ENCODE data around the gene MGMT. TPM values are rescaled to one million over a fixed set of nuclear protein-coding genes. Genes with fewer than 3 reads are reported as not detected.

The MGMT gene
- total RNA-seq, 1 donor from 2014 or later, result 13.9 TPM

DNA sequence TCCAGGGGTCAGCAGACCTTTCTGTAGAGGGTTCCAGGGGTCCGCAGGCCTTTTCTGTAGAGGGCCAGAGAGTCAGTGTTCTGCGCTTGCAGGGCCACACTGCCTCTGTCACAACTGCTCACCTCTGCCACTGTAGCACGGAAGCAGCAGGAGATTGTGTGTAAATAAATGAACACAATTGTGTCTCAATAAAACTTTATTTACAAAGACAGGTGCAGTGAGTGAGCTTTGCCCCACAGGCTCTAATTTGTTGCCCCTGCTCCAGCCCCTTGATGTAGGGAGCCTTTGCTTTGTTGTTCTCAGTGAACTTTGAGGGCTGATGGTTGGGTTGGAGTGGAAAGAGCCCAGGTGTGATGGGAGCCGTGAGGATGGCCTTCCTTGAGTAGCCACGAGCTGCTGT, 67.8 kb downstream of the MGMT start:
- TF ChIP-seq, protein P1, sequence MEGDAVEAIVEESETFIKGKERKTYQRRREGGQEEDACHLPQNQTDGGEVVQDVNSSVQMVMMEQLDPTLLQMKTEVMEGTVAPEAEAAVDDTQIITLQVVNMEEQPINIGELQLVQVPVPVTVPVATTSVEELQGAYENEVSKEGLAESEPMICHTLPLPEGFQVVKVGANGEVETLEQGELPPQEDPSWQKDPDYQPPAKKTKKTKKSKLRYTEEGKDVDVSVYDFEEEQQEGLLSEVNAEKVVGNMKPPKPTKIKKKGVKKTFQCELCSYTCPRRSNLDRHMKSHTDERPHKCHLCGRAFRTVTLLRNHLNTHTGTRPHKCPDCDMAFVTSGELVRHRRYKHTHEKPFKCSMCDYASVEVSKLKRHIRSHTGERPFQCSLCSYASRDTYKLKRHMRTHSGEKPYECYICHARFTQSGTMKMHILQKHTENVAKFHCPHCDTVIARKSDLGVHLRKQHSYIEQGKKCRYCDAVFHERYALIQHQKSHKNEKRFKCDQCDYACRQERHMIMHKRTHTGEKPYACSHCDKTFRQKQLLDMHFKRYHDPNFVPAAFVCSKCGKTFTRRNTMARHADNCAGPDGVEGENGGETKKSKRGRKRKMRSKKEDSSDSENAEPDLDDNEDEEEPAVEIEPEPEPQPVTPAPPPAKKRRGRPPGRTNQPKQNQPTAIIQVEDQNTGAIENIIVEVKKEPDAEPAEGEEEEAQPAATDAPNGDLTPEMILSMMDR (IDR thresholded peaks at IDR 0.05), result no peak
- no peak for DNase-seq (ENCODE audit: low spot score)
- H3K27me3 Mint-ChIP-seq (ENCODE audit: low read depth), result no peaks in the 10 kb centered on the region
- H3K9me3 Mint-ChIP-seq (ENCODE audit: low read depth), result peaks cover 4% of the 10 kb centered on the region
- H3K27ac Mint-ChIP-seq (ENCODE audit: unreplicated experiment), result no peak overlapping the region
- peaks cover 2% of the 10 kb centered on the region for H3K36me3 Mint-ChIP-seq (ENCODE audit: low read depth)
- H3K4me3 Mint-ChIP-seq (ENCODE audit: unreplicated experiment), result no peak overlapping the region
- peaks cover 11% of the 10 kb centered on the region for H3K4me1 Mint-ChIP-seq (ENCODE audit: low read depth)

DNA sequence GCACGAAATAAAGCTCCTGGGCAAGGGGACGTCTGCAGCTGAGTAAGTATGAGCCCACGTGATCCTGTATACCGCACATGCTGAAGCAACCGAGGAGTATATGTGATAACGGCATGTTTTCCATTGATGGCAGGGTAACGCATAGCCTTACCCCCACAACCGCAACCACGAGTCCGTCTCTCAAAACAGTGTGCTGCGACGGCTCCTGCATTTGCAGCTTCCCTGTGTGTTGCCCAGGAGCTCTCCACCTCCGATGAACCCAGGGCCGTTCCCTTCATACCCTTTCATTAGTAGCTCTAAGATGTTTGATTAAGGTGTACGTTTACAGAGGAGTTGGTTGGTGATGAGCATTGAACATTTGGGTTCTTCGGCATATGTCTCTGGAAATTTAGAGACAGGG, 69.3 kb downstream of the MGMT start:
- Mint-ChIP-seq H3K27me3 (ENCODE audit: low read depth) (no peaks in the 10 kb centered on the region), H3K27ac (ENCODE audit: unreplicated experiment) (no peak overlapping the region), H3K9me3 (ENCODE audit: low read depth) (peaks cover 4% of the 10 kb centered on the region), H3K4me1 (ENCODE audit: low read depth) (peaks cover 15% of the 10 kb centered on the region), H3K36me3 (ENCODE audit: low read depth) (peaks cover 2% of the 10 kb centered on the region), H3K4me3 (ENCODE audit: unreplicated experiment) (no peak overlapping the region)
- TF ChIP-seq, protein P1 (IDR thresholded peaks at IDR 0.05), result no peak
- no peak for DNase-seq (ENCODE audit: low spot score)

DNA sequence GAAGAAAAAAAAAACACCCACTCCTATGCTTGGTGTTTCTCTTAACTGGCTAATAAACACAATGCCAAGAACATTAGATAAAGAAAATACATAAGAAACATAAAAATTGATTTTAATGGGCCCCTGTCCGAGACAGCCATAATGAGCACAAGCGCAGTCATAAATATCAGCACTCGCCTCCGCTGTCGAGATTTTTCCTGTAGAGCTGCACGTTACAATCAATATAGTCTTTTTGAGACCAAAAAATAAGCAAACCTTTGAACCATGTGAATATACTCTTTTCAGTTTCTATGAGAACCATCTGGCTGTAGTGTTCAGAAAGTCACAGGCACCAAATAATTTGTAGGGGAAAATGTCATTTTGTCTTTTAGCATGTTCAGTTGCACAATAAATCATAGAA, 70.1 kb downstream of the MGMT start:
- no peak for DNase-seq (ENCODE audit: low spot score)
- Mint-ChIP-seq H3K4me3 (ENCODE audit: unreplicated experiment) (no peak overlapping the region), H3K27ac (ENCODE audit: unreplicated experiment) (no peak overlapping the region), H3K9me3 (ENCODE audit: low read depth) (peaks cover 4% of the 10 kb centered on the region), H3K36me3 (ENCODE audit: low read depth) (peaks cover 2% of the 10 kb centered on the region), H3K27me3 (ENCODE audit: low read depth) (no peaks in the 10 kb centered on the region), H3K4me1 (ENCODE audit: low read depth) (peaks cover 11% of the 10 kb centered on the region)
- TF ChIP-seq, protein P1 (IDR thresholded peaks at IDR 0.05), result no peak

DNA sequence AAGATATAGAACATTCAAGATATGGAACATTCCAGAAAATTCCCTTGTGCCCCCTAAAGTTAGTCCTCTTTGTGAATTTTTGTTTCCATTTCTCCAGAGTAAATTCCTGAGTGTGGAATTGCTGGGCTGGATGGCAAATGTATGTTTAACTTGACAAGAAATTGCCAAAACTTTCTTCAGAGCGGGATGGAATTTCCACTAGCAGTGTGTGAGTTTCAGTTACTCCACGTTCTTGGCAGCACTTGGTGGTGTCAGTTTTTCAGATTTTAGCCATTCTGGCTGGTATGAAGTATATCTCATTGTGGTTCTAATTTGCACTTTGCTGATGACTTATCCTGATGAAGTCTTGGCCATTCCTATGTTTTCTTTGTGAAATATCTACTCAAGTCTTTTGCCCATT, 71.2 kb downstream of the MGMT start:
- no peaks in the 10 kb centered on the region for H3K27me3 Mint-ChIP-seq (ENCODE audit: low read depth)
- H3K9me3 Mint-ChIP-seq (ENCODE audit: low read depth), result peaks cover 4% of the 10 kb centered on the region
- H3K27ac Mint-ChIP-seq (ENCODE audit: unreplicated experiment), result no peak overlapping the region
- peaks cover 7% of the 10 kb centered on the region for H3K4me1 Mint-ChIP-seq (ENCODE audit: low read depth)
- H3K4me3 Mint-ChIP-seq (ENCODE audit: unreplicated experiment), result no peak overlapping the region
- H3K36me3 Mint-ChIP-seq (ENCODE audit: low read depth), result peaks cover 2% of the 10 kb centered on the region
- TF ChIP-seq, protein P1 (IDR thresholded peaks at IDR 0.05), result no peak
- no peak for DNase-seq (ENCODE audit: low spot score)

- Mint-ChIP-seq H3K9me3 (ENCODE audit: low read depth) (peaks cover 4% of the 10 kb centered on the region), H3K4me3 (ENCODE audit: unreplicated experiment) (no peak overlapping the region), H3K4me1 (ENCODE audit: low read depth) (peaks cover 7% of the 10 kb centered on the region)
These were observed 74.2 kb downstream of the MGMT start for GRCh38 chr10:129541200-129541599.

More at GRCh38 chr10:129541200-129541599, 74.2 kb downstream of the MGMT start:
- Mint-ChIP-seq H3K27ac (ENCODE audit: unreplicated experiment) (no peak overlapping the region), H3K36me3 (ENCODE audit: low read depth) (peaks cover 2% of the 10 kb centered on the region), H3K27me3 (ENCODE audit: low read depth) (no peaks in the 10 kb centered on the region)
- TF ChIP-seq, protein P1 (IDR thresholded peaks at IDR 0.05), result no peak
- no peak for DNase-seq (ENCODE audit: low spot score)

Data from chondrocyte (in vitro differentiated cells).